ENCODE data around the gene LRMDA.

Gene LRMDA

GRCh38 chr10:75410132-75411005 is 21.1 kb upstream of the LRMDA start:
- no peak overlapping the region for H3K4me2 ChIP-seq (ENCODE audit: low read depth, low read length, poor library complexity, severe bottlenecking)
- H3F3A ChIP-seq (ENCODE audit: low read depth), result no peaks in the 10 kb centered on the region
- no peaks in the 10 kb centered on the region for H3K79me2 ChIP-seq (ENCODE audit: insufficient read depth, low read length)
- no peaks in the 10 kb centered on the region for H3K27me3 ChIP-seq (ENCODE audit: insufficient read depth, low read length, poor library complexity, severe bottlenecking)
- no peaks in the 10 kb centered on the region for H3K9me2 ChIP-seq (replicated peaks; ENCODE audit: low read depth, low read length)
- no peaks in the 10 kb centered on the region for H3K4me1 ChIP-seq (ENCODE audit: insufficient read depth, low read length, poor library complexity, severe bottlenecking)
- no peak overlapping the region for H3K9ac ChIP-seq (ENCODE audit: low read depth, low read length, poor library complexity, severe bottlenecking)
- H3K36me3 ChIP-seq (ENCODE audit: insufficient read depth, low read length), result no peaks in the 10 kb centered on the region
- TF ChIP-seq CTCF (conservative IDR thresholded peaks at IDR 0.05; ENCODE audit: low read length), result no peak
- no peak for TF ChIP-seq EZH2phosphoT487 (IDR thresholded peaks at IDR 0.05; ENCODE audit: borderline replicate concordance)
- no peak overlapping the region for H2AFZ ChIP-seq (ENCODE audit: low read length)
- H4K20me1 ChIP-seq (ENCODE audit: insufficient read depth, low read length, poor library complexity, severe bottlenecking), result no peaks in the 10 kb centered on the region
- H3K9me3 ChIP-seq (ENCODE audit: insufficient read depth, low read depth, low read length), result no peaks in the 10 kb centered on the region
- no peak overlapping the region for H3K4me3 ChIP-seq (ENCODE audit: low read length, poor library complexity, severe bottlenecking)

GRCh38 chr10:75414527-75414926 is 16.9 kb upstream of the LRMDA start:
- Histone ChIP-seq H3K79me2 (ENCODE audit: insufficient read depth, low read length) (no peaks in the 10 kb centered on the region), H4K20me1 (ENCODE audit: insufficient read depth, low read length, poor library complexity, severe bottlenecking) (no peaks in the 10 kb centered on the region), H3K4me3 (ENCODE audit: low read length, poor library complexity, severe bottlenecking) (no peak overlapping the region), H3K4me2 (ENCODE audit: low read depth, low read length, poor library complexity, severe bottlenecking) (no peak overlapping the region), H2AFZ (ENCODE audit: low read length) (no peak overlapping the region), H3K9ac (ENCODE audit: low read depth, low read length, poor library complexity, severe bottlenecking) (no peak overlapping the region), H3K27me3 (ENCODE audit: insufficient read depth, low read length, poor library complexity, severe bottlenecking) (no peaks in the 10 kb centered on the region), H3K36me3 (ENCODE audit: insufficient read depth, low read length) (no peaks in the 10 kb centered on the region), H3F3A (ENCODE audit: low read depth) (no peaks in the 10 kb centered on the region), H3K9me2 (replicated peaks; ENCODE audit: low read depth, low read length) (no peaks in the 10 kb centered on the region), H3K9me3 (ENCODE audit: insufficient read depth, low read depth, low read length) (no peaks in the 10 kb centered on the region), H3K4me1 (ENCODE audit: insufficient read depth, low read length, poor library complexity, severe bottlenecking) (no peaks in the 10 kb centered on the region)
- TF ChIP-seq CTCF (conservative IDR thresholded peaks at IDR 0.05; ENCODE audit: low read length) (no peak), EZH2phosphoT487 (IDR thresholded peaks at IDR 0.05; ENCODE audit: borderline replicate concordance) (no peak)

- Histone ChIP-seq H3K79me2 (ENCODE audit: insufficient read depth, low read length) (no peaks in the 10 kb centered on the region), H3K36me3 (ENCODE audit: insufficient read depth, low read length) (no peaks in the 10 kb centered on the region), H3F3A (ENCODE audit: low read depth) (no peaks in the 10 kb centered on the region), H2AFZ (ENCODE audit: low read length) (no peak overlapping the region), H3K4me3 (ENCODE audit: low read length, poor library complexity, severe bottlenecking) (no peak overlapping the region), H3K27me3 (ENCODE audit: insufficient read depth, low read length, poor library complexity, severe bottlenecking) (no peaks in the 10 kb centered on the region), H3K9ac (ENCODE audit: low read depth, low read length, poor library complexity, severe bottlenecking) (no peak overlapping the region), H3K4me2 (ENCODE audit: low read depth, low read length, poor library complexity, severe bottlenecking) (no peak overlapping the region), H4K20me1 (ENCODE audit: insufficient read depth, low read length, poor library complexity, severe bottlenecking) (no peaks in the 10 kb centered on the region), H3K4me1 (ENCODE audit: insufficient read depth, low read length, poor library complexity, severe bottlenecking) (no peaks in the 10 kb centered on the region), H3K9me2 (replicated peaks; ENCODE audit: low read depth, low read length) (no peaks in the 10 kb centered on the region), H3K9me3 (ENCODE audit: insufficient read depth, low read depth, low read length) (no peaks in the 10 kb centered on the region)
- TF ChIP-seq EZH2phosphoT487 (IDR thresholded peaks at IDR 0.05; ENCODE audit: borderline replicate concordance) (no peak), CTCF (conservative IDR thresholded peaks at IDR 0.05; ENCODE audit: low read length) (no peak)
Observed at GRCh38 chr10:75417522-75417927, 13.9 kb upstream of the LRMDA start.

All from Loucy (cell line).